Kidney (tissue), 14 donors: ENCODE measurements around the gene ETFRF1. TPM values are rescaled to one million over a fixed set of nuclear protein-coding genes. Genes with fewer than 3 reads are reported as not detected.

Experiments used
- DNase-seq, 5 donors: peaks; one replicate each; pipeline ENCODE4 v3.0.0-alpha.2; 2013 to 2020
- FAIRE-seq: peaks from 2 replicates; lab custom pipeline; 2012; peaks lifted over from hg19 to GRCh38; lab: Jason Lieb, UNC
- H3K27ac ChIP-seq, 2 donors: one replicate each; pipeline ENCODE4 v1.7.0; 2013; ENCODE audit warnings: low read depth in 2 of 2, low read length in 2 of 2, inconsistent platforms in 1 of 2
- H3K27me3 ChIP-seq: one replicate; pipeline ENCODE4 v1.7.1; 2013; ENCODE audit warnings: low read length, inconsistent platforms; ENCODE audit not compliant: control insufficient read depth, insufficient read depth
- H3K36me3 ChIP-seq, 3 donors: one replicate each; pipeline versions ENCODE4 v1.7.0 to v1.7.1; 2013; ENCODE audit warnings: low read length in 3 of 3, control low read depth in 1 of 3, inconsistent platforms in 1 of 3; ENCODE audit not compliant: insufficient read depth in 3 of 3, control insufficient read depth in 2 of 3
- H3K4me1 ChIP-seq, 3 donors: one replicate each; pipeline versions ENCODE4 v1.7.0 to v1.7.1; 2013; ENCODE audit warnings: low read length in 3 of 3, inconsistent platforms in 1 of 3, low read depth in 1 of 3; ENCODE audit not compliant: control insufficient read depth in 2 of 3, insufficient read depth in 2 of 3
- H3K4me3 ChIP-seq, 3 donors: one replicate each; pipeline versions ENCODE4 v1.7.0 to v1.8.1; 2013; ENCODE audit warnings: low read length in 3 of 3, control low read depth in 1 of 3, inconsistent platforms in 1 of 3
- H3K9ac ChIP-seq, 3 donors: one replicate each; pipeline versions ENCODE4 v1.7.0 to v1.7.1; 2013; ENCODE audit warnings: low read length in 3 of 3, control low read depth in 1 of 3, inconsistent platforms in 1 of 3
- H3K9me3 ChIP-seq, 3 donors: one replicate each; pipeline versions ENCODE4 v1.7.0 to v1.7.1; 2013; ENCODE audit warnings: low read length in 3 of 3, control low read depth in 1 of 3, inconsistent platforms in 1 of 3; ENCODE audit not compliant: control insufficient read depth in 2 of 3, insufficient read depth in 1 of 3
- intact Hi-C: fragments of 100-400 bp; cut with DNase I; formaldehyde crosslinking; loops from one replicate; pipeline ENCODE4 v1.11.1; 2022
- polyA plus RNA-seq: library from polyadenylated mRNA; stranded (reverse); fragments of 350-450 nt; fragmentation: Illumina TruSeq; extraction: RNeasy Lipid Tissue Mini Kit (QIAGEN cat#74804); gene quantifications from one replicate; pipeline ENCODE4 v1.2.3, GENCODE V29; 2014; ENCODE audit warnings: low read depth, low replicate concordance; ENCODE audit not compliant: insufficient read depth
- total RNA-seq: library from RNA; stranded (reverse); fragmentation: NEBNext Ultra II Directional; extraction: Animal tissue kit (Norgen Biotek cat#: 25700); gene quantifications from one replicate; pipeline ENCODE4 v1.2.1, GENCODE V29; 2021
- TF ChIP-seq, protein P1 (sequence below): IDR thresholded peaks from 3 replicates; pipeline ENCODE4 v1.5.1; 2012; ENCODE audit warnings: mild to moderate bottlenecking, moderate library complexity, borderline replicate concordance; ENCODE audit not compliant: insufficient read depth; ENCODE audit errors: extremely low read depth
- donor health status: control.
- donor health status: control.
- donor health status: control.
- donor health status: control.
- donor health status: control.
- donor health status: DM: yes; HTN: yes; CAD: no.
- donor health status: Normal renal cell carcinoma (clear cell type).

Gene ETFRF1
- total and polyA plus RNA-seq, 2 donors from 2014 or later: 30.8 to 61.2 TPM

GRCh38 chr12:25190793-25191192 is 4.2 kb upstream of the ETFRF1 start:
- Histone ChIP-seq H3K4me1 (peaks cover 0 to 5% (median 1%) of the 10 kb centered on the region in 3 donors), H3K4me3 (no peak overlapping the region), H3K36me3 (no peaks in the 10 kb centered on the region), H3K27ac (no peak overlapping the region), H3K27me3 (no peaks in the 10 kb centered on the region), H3K9ac (no peak overlapping the region), H3K9me3 (no peaks in the 10 kb centered on the region)
- intact Hi-C loops: no loop called here
- TF ChIP-seq, protein P1, sequence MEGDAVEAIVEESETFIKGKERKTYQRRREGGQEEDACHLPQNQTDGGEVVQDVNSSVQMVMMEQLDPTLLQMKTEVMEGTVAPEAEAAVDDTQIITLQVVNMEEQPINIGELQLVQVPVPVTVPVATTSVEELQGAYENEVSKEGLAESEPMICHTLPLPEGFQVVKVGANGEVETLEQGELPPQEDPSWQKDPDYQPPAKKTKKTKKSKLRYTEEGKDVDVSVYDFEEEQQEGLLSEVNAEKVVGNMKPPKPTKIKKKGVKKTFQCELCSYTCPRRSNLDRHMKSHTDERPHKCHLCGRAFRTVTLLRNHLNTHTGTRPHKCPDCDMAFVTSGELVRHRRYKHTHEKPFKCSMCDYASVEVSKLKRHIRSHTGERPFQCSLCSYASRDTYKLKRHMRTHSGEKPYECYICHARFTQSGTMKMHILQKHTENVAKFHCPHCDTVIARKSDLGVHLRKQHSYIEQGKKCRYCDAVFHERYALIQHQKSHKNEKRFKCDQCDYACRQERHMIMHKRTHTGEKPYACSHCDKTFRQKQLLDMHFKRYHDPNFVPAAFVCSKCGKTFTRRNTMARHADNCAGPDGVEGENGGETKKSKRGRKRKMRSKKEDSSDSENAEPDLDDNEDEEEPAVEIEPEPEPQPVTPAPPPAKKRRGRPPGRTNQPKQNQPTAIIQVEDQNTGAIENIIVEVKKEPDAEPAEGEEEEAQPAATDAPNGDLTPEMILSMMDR: no peak
- DNase-seq (no peak), FAIRE-seq (no peak)

- Histone ChIP-seq H3K36me3 (no peaks in the 10 kb centered on the region), H3K9ac (peak overlapping the region in 2 of 3 donors; percentile 96 to 99), H3K27me3 (no peaks in the 10 kb centered on the region), H3K4me3 (peak overlapping the region; percentile 83 to 97 (median 96)), H3K27ac (peak overlapping the region in 1 of 2 donors; percentile 83), H3K4me1 (peaks cover 0 to 17% (median 4%) of the 10 kb centered on the region in 3 donors), H3K9me3 (no peaks in the 10 kb centered on the region)
- TF ChIP-seq, protein P1: no peak
- intact Hi-C loops: no loop called here
- FAIRE-seq: no peak
- peak in 2 of 5 donors; percentile 48 to 50 for DNase-seq
These were observed 823 bp upstream of the ETFRF1 start for GRCh38 chr12:25194214-25194613.

DNA sequence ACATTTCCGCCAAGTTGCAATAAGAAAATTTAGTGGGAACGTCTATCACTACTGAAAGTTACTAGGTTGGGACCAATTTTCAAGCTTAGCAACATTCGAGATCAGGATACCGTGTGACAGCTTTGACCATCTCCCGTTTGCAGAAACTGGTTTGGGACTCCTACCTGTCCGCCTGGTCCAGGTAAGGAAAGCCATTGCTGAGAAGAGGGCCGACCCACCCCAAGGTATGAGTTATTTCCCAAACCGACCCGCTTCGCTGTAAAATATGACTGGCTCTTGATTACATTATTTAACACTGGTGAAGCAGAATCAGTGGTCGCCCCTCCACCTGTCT is 348 bp upstream of the ETFRF1 start:
- intact Hi-C loops: no loop called here
- TF ChIP-seq, protein P1: no peak
- Histone ChIP-seq H3K27me3 (no peaks in the 10 kb centered on the region), H3K9me3 (no peaks in the 10 kb centered on the region), H3K36me3 (no peaks in the 10 kb centered on the region), H3K9ac (peak overlapping the region; percentile 34 to 99 (median 96)), H3K4me3 (peak overlapping the region; percentile 83 to 97 (median 96)), H3K27ac (peak overlapping the region; percentile 83 to 98), H3K4me1 (peaks cover 0 to 12% (median 4%) of the 10 kb centered on the region in 3 donors)
- DNase-seq (no peak), FAIRE-seq (no peak)

- Histone ChIP-seq H3K4me3 (no peak overlapping the region), H3K27ac (no peak overlapping the region), H3K4me1 (peaks cover 0 to 12% (median 6%) of the 10 kb centered on the region in 3 donors), H3K36me3 (no peaks in the 10 kb centered on the region), H3K9ac (no peak overlapping the region), H3K9me3 (no peaks in the 10 kb centered on the region), H3K27me3 (no peaks in the 10 kb centered on the region)
- FAIRE-seq (no peak), DNase-seq (no peak)
- TF ChIP-seq, protein P1: no peak
- intact Hi-C loops: no loop called here
These were observed 2.6 kb downstream of the ETFRF1 start for GRCh38 chr12:25197608-25198007.
